NB4 (cell line): ENCODE data around the gene FBXW8.

ENCODE experiments used
- DNase-seq: peaks from one replicate; pipeline ENCODE4 v3.0.0; 2010; ENCODE audit warnings: low read depth
- H3K4me3 ChIP-seq: one replicate; pipeline ENCODE4 v1.5.1; 2011; ENCODE audit warnings: mild to moderate bottlenecking, low read depth, low read length, moderate library complexity
- CTCF ChIP-seq: IDR thresholded peaks from one replicate; pipeline ENCODE4 v1.5.1; 2012; ENCODE audit warnings: low read depth, low read length
- MAX ChIP-seq: IDR thresholded peaks from 2 replicates; pipeline ENCODE4 v1.6.1; 2011; ENCODE audit warnings: low read depth, low read length
- MYC ChIP-seq: IDR thresholded peaks from 2 replicates; pipeline ENCODE4 v1.6.1; 2011; ENCODE audit warnings: low read depth, low read length
- POLR2A ChIP-seq: IDR thresholded peaks from 2 replicates; pipeline ENCODE4 v1.6.1; 2011; ENCODE audit warnings: mild to moderate bottlenecking; ENCODE audit not compliant: insufficient read length; ENCODE audit errors: extremely low read depth

Gene FBXW8

GRCh38 chr12:117045160-117046010, 134.6 kb downstream of the FBXW8 start:
- TF ChIP-seq POLR2A (no peak), CTCF (no peak), MYC (peak; percentile 42), MAX (0 out of 2 replicates have a peak, but pooled peaks have one; percentile 16)
- DNase-seq = peak; percentile 90
- H3K4me3 ChIP-seq = no peak overlapping the region

GRCh38 chr12:117046011-117046369, 135.2 kb downstream of the FBXW8 start:
- TF ChIP-seq CTCF = peak; percentile 44
- no peak for TF ChIP-seq POLR2A
- TF ChIP-seq MYC = peak; percentile 96
- TF ChIP-seq MAX = peak; percentile 93
- no peak overlapping the region for H3K4me3 ChIP-seq
- DNase-seq = peak; percentile 95

GRCh38 chr12:117046425-117046824, 135.7 kb downstream of the FBXW8 start:
- TF ChIP-seq MAX = 0 out of 2 replicates have a peak, but pooled peaks have one; percentile 6
- TF ChIP-seq CTCF = no peak

GRCh38 chr12:117046861-117047530, 136.2 kb downstream of the FBXW8 start:
- no peak for TF ChIP-seq MAX
- TF ChIP-seq POLR2A = no peak
- TF ChIP-seq MYC = no peak
- no peak overlapping the region for H3K4me3 ChIP-seq
- no peak for DNase-seq

More at GRCh38 chr12:117046425-117046824, 135.7 kb downstream of the FBXW8 start:
- no peak for DNase-seq
- H3K4me3 ChIP-seq = no peak overlapping the region

- DNase-seq = no peak
- no peak overlapping the region for H3K4me3 ChIP-seq
- TF ChIP-seq MAX (no peak), POLR2A (no peak), MYC (no peak), CTCF (no peak)
These were observed 137.2 kb downstream of the FBXW8 start for GRCh38 chr12:117047810-117048584.
